Ammon's horn (tissue), 1 donor: ENCODE measurements around the gene ZNF473.
"Not testable (repeated sequence)": the region's sequence is repeated elsewhere in the genome, so short reads cannot be mapped to it uniquely, and the experiment has no call there.

ENCODE experiments used
- DNase-seq: peaks from one replicate; pipeline ENCODE4 v3.0.0-alpha.2; 2016; ENCODE audit warnings: low spot score

ZNF473 gene

GRCh38 chr19:50099696-50100095 is 73.9 kb downstream of the ZNF473 start:
- DNase-seq, result not testable (repeated sequence)

DNA sequence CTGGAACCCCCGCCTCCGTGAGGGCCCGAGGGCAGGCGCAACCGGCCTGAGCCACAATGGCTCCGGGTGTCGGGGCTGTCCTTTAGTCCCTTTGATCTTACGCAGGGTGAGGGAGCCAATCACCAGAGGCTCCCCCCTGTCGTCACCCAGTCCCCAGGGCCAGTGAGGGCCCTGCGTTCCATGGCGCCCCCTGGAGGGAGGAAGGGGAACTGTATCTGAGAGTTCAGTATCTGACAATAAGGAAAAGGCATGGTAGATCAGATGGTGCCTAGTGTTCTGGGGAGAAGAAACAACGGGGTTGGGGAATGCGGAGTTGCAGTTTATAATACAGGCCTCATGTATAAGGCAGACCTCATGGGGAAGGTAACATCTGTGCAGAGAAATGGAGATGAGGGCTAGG is 75.1 kb downstream of the ZNF473 start:
- DNase-seq, result not testable (repeated sequence)
